HG02981 (cell line): ENCODE data around the gene TRMU.
"Not testable (repeated sequence)": the region's sequence is repeated elsewhere in the genome, so short reads cannot be mapped to it uniquely, and the experiment has no call there.

Experiments
- ATAC-seq: cut with Tn5 transposase; IDR thresholded peaks from one replicate; pipeline ENCODE4 v1.9.1; 2021; ENCODE audit warnings: mild to moderate bottlenecking, moderate library complexity; ENCODE audit not compliant: unreplicated experiment

Gene TRMU

GRCh38 chr22:46299101-46299500, 36.4 kb upstream of the TRMU start:
- no peak for ATAC-seq

- no peak for ATAC-seq
Measured at GRCh38 chr22:46300491-46300890, 35.0 kb upstream of the TRMU start.

- ATAC-seq, result no peak
Measured at GRCh38 chr22:46303347-46303965, 32.1 kb upstream of the TRMU start.

GRCh38 chr22:46308283-46308988, 27.1 kb upstream of the TRMU start:
- no peak for ATAC-seq

- ATAC-seq, result no peak
Measured at GRCh38 chr22:46309526-46310085, 25.9 kb upstream of the TRMU start.

GRCh38 chr22:46312056-46312455, 23.5 kb upstream of the TRMU start:
- no peak for ATAC-seq

- not testable (repeated sequence) for ATAC-seq
Measured at GRCh38 chr22:46312848-46313247, 22.7 kb upstream of the TRMU start.

- ATAC-seq, result no peak
Measured at GRCh38 chr22:46315976-46316375, 19.5 kb upstream of the TRMU start.

GRCh38 chr22:46317646-46318045, 17.9 kb upstream of the TRMU start:
- ATAC-seq, result no peak

- ATAC-seq, result no peak
Measured at GRCh38 chr22:46318576-46318975, 16.9 kb upstream of the TRMU start.

- ATAC-seq, result no peak
Measured at GRCh38 chr22:46319319-46319718, 16.2 kb upstream of the TRMU start.

GRCh38 chr22:46320166-46320710, 15.3 kb upstream of the TRMU start:
- no peak for ATAC-seq

GRCh38 chr22:46320716-46321386, 14.7 kb upstream of the TRMU start:
- no peak for ATAC-seq

- no peak for ATAC-seq
Measured at GRCh38 chr22:46322711-46323110, 12.8 kb upstream of the TRMU start.

- no peak for ATAC-seq
Measured at GRCh38 chr22:46323162-46323561, 12.4 kb upstream of the TRMU start.

GRCh38 chr22:46326066-46326680, 9.3 kb upstream of the TRMU start:
- ATAC-seq, result no peak

- no peak for ATAC-seq
Measured at GRCh38 chr22:46327691-46328465, 7.6 kb upstream of the TRMU start.

GRCh38 chr22:46328797-46329196, 6.7 kb upstream of the TRMU start:
- ATAC-seq, result no peak

GRCh38 chr22:46329616-46330015, 5.9 kb upstream of the TRMU start:
- ATAC-seq, result no peak

GRCh38 chr22:46330426-46330825, 5.1 kb upstream of the TRMU start:
- no peak for ATAC-seq
